Urinary bladder (tissue), 4 donors: ENCODE measurements around the gene PHIP. TPM values are rescaled to one million over a fixed set of nuclear protein-coding genes. Genes with fewer than 3 reads are reported as not detected.
"Not testable (repeated sequence)": the region's sequence is repeated elsewhere in the genome, so short reads cannot be mapped to it uniquely, and the experiment has no call there.

Experiments used
- DNase-seq: peaks from one replicate; pipeline ENCODE4 v3.0.0-alpha.2; 2015; ENCODE audit errors: extremely low spot score
- H3K27ac ChIP-seq: one replicate; pipeline ENCODE4 v1.5.1; 2013; ENCODE audit warnings: low read depth, mild to moderate bottlenecking, moderate library complexity
- H3K36me3 ChIP-seq: one replicate; pipeline ENCODE4 v1.6.1; 2013; ENCODE audit warnings: mild to moderate bottlenecking, moderate library complexity; ENCODE audit not compliant: insufficient read depth
- H3K4me1 ChIP-seq: one replicate; pipeline ENCODE4 v1.6.1; 2013; ENCODE audit warnings: mild to moderate bottlenecking, moderate library complexity; ENCODE audit not compliant: insufficient read depth
- H3K4me3 ChIP-seq: one replicate; pipeline ENCODE4 v1.5.1; 2013; ENCODE audit warnings: low read depth, low read length
- WGBS: extraction: QIAGEN DNeasy Blood & Tissue Kit; methylation state at CpG from one replicate; pipeline ENCODE4 v1.1.7; 2013; 5-methylcytosine and 5-hydroxymethylcytosine counted together
- polyA plus RNA-seq: library from polyadenylated mRNA; stranded (reverse); fragments of 200-250 nt; gene quantifications from one replicate; pipeline ENCODE4 v1.2.3, GENCODE V29; 2013
- total RNA-seq: library from RNA; depleted of rRNA; stranded (reverse); fragments of >200 nt; gene quantifications from one replicate; pipeline ENCODE4 v1.2.3, GENCODE V29; 2014
- donor health status: healthy with polysubstance abuse.
- donor health status: healthy.

Gene PHIP
- total RNA-seq (89.9 TPM), polyA plus RNA-seq (11.1 TPM)

DNA sequence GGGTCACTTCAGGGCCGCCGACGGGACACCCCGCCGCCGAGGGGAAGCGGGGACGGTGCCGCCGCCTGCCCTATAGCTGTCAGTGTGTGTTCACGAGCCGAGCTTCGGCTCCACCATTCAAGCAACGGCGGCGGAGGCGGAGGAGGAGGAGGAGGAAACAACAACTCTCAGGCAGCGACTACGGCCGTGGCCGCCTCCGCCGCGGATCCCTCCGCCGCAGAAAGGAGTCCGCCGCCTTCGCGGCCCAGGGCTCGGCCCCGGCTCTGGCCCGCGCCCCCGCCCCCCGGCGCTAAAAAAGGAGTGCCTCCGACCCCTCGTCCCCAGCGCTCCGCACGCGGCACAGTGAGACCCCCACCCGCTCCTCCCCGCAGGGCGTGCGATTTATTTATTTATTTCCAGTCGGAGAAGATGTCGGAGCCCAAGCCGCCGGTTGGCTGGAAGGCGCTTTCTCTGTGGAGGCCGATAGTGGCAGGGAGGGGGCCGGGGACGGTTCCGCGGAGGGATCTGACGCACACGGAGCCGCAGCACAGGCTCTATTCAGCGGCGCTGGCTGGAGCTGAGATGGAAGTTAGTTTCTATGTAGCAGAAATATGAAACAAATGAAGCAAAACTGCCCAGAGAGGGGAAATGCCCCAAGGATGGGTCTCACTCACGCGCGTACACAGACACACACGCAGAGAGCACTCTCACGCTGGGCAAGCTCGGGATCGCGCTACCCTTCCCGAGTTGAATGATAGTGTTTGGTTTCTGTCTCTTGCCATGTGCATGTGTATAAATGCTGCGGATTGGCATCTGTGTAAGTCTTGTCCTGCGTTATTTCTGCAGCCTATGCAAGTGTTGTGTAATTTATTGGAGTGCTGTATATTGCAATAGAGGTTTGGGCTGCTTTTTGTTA, at the start of gene PHIP:
Gene PHIP (minus strand): TSS at position 180 of the 895 bp plus-strand sequence. CDS start 186 bp downstream, outside the sequence.
- WGBS, result under 1% methylated on average over 73 of the region's 73 CpGs
- Histone ChIP-seq H3K36me3 (no peaks in the 10 kb centered on the region), H3K4me1 (no peaks in the 10 kb centered on the region), H3K4me3 (peak within 1 kb of the TSS; percentile 100), H3K27ac (peak within 1 kb of the TSS; percentile 99)
- DNase-seq, result peak; percentile 90

DNA sequence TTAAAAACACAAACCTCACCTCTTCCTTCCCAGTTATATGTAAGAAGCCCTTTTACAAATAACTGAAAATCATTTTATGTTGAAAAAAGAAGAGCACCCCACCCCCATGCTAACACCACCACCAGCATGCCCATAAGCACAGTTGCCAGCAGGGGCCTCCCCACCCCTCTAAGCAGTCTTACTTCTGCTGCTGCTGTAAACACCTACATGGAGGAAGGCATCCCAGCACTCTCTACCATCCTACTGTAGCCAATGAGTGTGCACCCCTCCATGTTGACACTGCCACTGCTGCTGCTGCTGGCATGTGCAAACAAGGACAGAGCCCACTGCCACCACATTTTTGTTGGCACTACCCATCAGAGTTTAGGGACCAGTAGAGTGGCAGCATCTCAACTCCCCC, 49.6 kb upstream of the PHIP start:
- H3K4me3 ChIP-seq, result no peak overlapping the region
- DNase-seq, result no peak
- no peak overlapping the region for H3K27ac ChIP-seq
- no peaks in the 10 kb centered on the region for H3K36me3 ChIP-seq
- H3K4me1 ChIP-seq, result no peaks in the 10 kb centered on the region

- H3K36me3 ChIP-seq, result no peaks in the 10 kb centered on the region
- no peak overlapping the region for H3K4me3 ChIP-seq
- no peaks in the 10 kb centered on the region for H3K4me1 ChIP-seq
- WGBS, result 89% methylated on average over 1 of the region's 1 CpG
- H3K27ac ChIP-seq, result no peak overlapping the region
- DNase-seq, result no peak
Observed at GRCh38 chr6:79119217-79119616, 41.2 kb upstream of the PHIP start.

- Histone ChIP-seq H3K4me1 (no peaks in the 10 kb centered on the region), H3K27ac (no peak overlapping the region), H3K36me3 (no peaks in the 10 kb centered on the region), H3K4me3 (no peak overlapping the region)
- WGBS, result 87% methylated on average over 2 of the region's 2 CpGs
- no peak for DNase-seq
Observed at GRCh38 chr6:79117752-79118151, 39.7 kb upstream of the PHIP start.

- DNase-seq, result no peak
- 58% methylated on average over 2 of the region's 2 CpGs for WGBS
- H3K36me3 ChIP-seq, result no peaks in the 10 kb centered on the region
- H3K4me1 ChIP-seq, result no peaks in the 10 kb centered on the region
- H3K4me3 ChIP-seq, result no peak overlapping the region
- no peak overlapping the region for H3K27ac ChIP-seq
Observed at GRCh38 chr6:79115553-79116182, 37.6 kb upstream of the PHIP start.

DNA sequence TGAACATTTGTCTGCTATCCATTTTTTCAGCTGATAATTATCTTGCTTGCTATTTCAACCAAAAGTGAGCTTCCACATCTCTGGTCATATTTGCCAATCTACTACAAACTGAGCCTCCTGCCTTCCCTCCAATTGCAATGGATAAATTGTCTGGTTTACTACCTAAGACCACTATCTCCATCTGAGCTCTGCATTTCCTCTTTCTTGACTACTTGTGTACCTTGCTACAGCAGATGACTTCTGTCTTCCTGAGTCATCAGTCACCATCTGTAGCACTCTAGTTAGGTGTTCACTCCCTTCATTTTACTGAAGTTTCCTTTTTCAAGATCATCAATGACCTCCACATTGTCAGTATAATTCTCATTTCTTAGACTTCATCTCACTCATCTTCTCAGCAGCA, 33.5 kb upstream of the PHIP start:
- no peak overlapping the region for H3K4me3 ChIP-seq
- DNase-seq, result no peak
- no peaks in the 10 kb centered on the region for H3K36me3 ChIP-seq
- no peak overlapping the region for H3K27ac ChIP-seq
- H3K4me1 ChIP-seq, result no peaks in the 10 kb centered on the region

GRCh38 chr6:79101164-79101563, 23.1 kb upstream of the PHIP start:
- 94% methylated on average over 2 of the region's 2 CpGs for WGBS
- H3K36me3 ChIP-seq, result peaks cover 2% of the 10 kb centered on the region
- no peak for DNase-seq
- H3K27ac ChIP-seq, result no peak overlapping the region
- no peaks in the 10 kb centered on the region for H3K4me1 ChIP-seq
- no peak overlapping the region for H3K4me3 ChIP-seq

DNA sequence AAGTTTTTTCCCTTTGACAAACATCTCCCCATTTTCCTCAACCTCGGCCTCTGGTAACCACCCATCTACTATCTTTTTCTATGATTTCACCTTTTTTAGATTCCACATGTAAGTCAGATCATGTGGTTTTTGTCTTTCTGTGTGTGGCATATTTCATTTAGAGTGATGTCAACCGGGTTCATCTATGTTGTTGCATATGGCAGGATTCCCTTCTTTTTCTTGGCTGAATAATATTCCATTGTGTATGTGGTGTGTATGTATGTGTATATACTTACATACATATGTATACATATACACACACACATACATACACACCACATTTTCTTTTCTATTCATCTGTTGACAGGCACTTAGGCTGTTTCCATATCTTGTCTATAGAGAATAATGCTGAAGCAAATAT, 22.2 kb upstream of the PHIP start:
- 94% methylated on average over 2 of the region's 2 CpGs for WGBS
- Histone ChIP-seq H3K27ac (no peak overlapping the region), H3K4me3 (no peak overlapping the region), H3K36me3 (peaks cover 2% of the 10 kb centered on the region), H3K4me1 (no peaks in the 10 kb centered on the region)
- no peak for DNase-seq

DNA sequence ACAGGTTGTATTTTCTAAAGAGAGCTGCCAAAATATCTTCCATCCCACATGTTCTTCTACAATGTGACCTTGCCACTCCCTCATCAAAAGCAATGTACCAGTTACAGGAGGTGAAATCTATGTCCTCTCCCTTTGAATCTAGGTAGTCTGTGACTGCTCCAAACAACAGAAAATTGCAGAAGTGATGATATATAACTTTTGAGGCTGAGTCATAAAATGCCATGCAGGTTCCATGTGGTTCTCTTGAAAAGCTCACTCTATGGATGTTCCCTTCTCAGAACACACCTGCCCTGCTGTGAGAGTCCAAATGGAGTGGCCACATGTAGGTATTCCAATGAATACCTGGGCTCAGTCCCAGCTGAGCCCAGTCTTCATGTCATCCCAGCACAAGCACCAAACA, 16.9 kb upstream of the PHIP start:
- DNase-seq, result no peak
- H3K4me3 ChIP-seq, result no peak overlapping the region
- no peak overlapping the region for H3K27ac ChIP-seq
- H3K36me3 ChIP-seq, result peaks cover 2% of the 10 kb centered on the region
- no peaks in the 10 kb centered on the region for H3K4me1 ChIP-seq

DNA sequence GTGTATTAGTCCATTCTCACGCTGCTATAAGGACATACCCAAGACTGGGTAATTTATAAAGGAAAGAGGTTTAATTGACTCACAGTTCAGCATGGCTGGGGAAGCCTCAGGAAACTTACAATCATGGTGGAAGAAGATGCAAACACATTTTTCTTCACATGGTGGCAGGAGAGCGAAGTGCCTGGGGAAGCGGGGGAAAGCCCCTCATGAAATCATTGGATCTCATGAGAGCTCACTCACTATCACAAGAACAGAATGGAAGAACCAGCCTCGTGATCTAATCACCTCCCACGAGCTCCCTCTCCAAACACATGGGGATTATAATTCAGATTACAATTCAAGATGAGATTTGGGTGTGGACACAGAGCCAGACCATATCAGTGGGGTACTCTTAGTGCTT, 13.7 kb upstream of the PHIP start:
- not testable (repeated sequence) for H3K4me1 ChIP-seq, DNase-seq, H3K4me3 ChIP-seq, H3K36me3 ChIP-seq, H3K27ac ChIP-seq
- WGBS, result 74% methylated on average over 5 of the region's 5 CpGs

DNA sequence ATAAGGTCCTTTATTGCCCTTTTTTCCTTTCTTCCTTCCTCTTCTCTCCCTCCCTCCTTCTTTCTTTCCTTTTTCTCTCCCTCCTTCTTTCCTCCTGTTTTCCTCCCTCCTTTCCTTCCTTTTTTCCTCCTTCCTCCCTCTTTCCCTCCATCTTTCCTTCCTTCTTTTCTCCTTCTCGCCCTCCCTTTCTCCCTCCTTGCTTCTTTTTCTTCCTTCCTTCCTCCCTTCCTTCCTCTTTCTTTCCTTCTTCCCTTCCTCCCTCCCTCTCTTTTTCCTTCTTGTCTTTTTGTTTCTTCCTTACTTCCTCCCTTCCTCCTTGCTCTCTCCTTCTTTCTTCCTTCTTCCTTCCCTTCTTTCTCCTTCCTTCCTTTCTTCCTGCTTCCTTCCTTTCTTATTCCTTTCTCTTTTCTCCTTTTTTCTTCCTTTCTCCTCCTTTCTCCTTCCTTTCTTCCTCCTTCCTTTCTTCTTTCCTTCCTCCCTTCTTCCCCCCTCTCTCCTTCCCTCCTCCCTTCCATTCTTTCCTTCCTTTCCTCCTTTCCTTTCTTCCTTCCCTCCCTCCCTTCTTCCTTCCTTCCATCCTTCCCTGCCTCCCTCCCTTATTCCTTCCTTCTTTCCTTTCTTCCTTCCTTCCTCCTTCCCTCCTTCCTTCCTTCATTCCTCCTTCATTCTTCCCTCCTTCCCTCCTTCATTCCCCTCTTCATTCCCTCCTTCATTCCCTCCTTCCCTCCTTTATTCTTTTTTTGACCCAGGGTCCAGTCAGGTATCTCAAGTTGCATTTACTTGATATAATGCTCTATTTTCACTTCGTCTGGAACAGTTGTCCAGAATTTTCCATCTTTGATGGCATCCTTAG, 11.7 kb upstream of the PHIP start:
- Histone ChIP-seq H3K36me3 (no peaks in the 10 kb centered on the region), H3K27ac (no peak overlapping the region), H3K4me1 (no peaks in the 10 kb centered on the region), H3K4me3 (no peak overlapping the region)
- WGBS, result 81% methylated on average over 2 of the region's 2 CpGs
- DNase-seq, result no peak

DNA sequence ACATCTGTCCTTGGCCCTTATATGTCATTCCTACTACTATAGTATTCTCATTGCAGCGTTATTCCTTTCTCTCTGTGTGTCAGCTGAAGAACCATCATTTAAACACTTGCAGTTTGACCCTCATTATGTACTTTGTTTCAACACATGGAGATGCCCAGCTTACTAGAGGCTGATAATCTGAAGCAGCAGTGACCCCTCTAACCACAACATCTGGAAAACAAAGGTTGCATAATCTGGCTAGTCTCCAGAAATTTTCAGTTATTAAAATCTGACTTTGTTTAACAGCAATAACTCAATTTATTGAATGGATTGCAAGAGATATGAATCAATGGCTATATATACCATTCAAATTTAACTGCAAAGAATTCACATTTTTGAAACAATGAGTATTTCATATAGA, 6.6 kb upstream of the PHIP start:
- Histone ChIP-seq H3K4me1 (no peaks in the 10 kb centered on the region), H3K36me3 (no peaks in the 10 kb centered on the region), H3K27ac (no peak overlapping the region), H3K4me3 (no peak overlapping the region)
- no peak for DNase-seq
- WGBS, result 64% methylated on average over 1 of the region's 1 CpG

GRCh38 chr6:79082304-79082703, 4.2 kb upstream of the PHIP start:
- no peak overlapping the region for H3K4me3 ChIP-seq
- 86% methylated on average over 1 of the region's 1 CpG for WGBS
- H3K36me3 ChIP-seq, result no peaks in the 10 kb centered on the region
- H3K4me1 ChIP-seq, result no peaks in the 10 kb centered on the region
- H3K27ac ChIP-seq, result no peak overlapping the region
- no peak for DNase-seq

DNA sequence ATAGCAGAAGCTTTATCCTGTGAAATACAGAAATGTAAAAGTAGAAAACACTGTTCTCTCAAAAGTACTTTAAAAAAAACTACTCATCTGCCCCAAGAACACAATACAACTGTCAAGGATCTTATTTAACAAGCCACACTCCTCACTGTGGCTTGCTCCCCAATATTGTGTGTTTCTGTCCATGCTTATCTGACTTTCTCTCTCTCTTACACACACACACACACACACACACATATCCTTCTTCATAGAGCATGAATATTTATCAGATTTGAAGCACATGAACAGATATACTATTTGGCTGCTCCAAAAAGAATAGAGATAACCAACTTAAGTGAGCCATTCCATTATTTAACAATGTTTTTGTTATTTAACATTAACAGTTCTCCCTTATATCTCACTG, 3.6 kb upstream of the PHIP start:
- Histone ChIP-seq H3K4me3 (no peak overlapping the region), H3K36me3 (no peaks in the 10 kb centered on the region), H3K4me1 (no peaks in the 10 kb centered on the region), H3K27ac (no peak overlapping the region)
- DNase-seq, result no peak
